Fibroblast of peridontal ligament (primary cell): ENCODE measurements around the gene LMO4.

Experiments
- DNase-seq: peaks from one replicate; pipeline ENCODE4 v3.0.0-alpha.2; 2010; ENCODE audit errors: extremely low read depth

LMO4 gene

GRCh38 chr1:87358219-87358618 lies 29.5 kb downstream of the LMO4 start:
- no peak for DNase-seq

DNA sequence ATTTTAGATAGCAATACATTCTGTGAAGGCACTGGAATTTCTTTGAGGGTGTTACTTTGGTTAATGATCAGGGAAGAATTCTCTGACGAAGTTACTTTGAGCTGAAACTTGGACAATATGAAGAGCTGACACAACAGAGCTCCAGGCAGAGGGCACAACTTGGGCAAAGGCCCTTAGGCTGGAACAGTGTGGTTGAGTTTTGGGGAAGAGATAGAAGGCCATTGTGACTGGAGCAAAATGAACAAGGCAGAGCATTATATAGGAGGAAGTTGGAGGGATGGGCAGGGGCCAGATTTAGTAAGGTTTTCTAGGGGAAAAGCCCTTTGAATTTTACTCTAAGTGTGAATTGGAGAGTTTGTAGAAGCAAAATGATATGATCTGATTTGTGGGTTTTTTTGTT lies 30.9 kb downstream of the LMO4 start:
- DNase-seq = no peak

- no peak for DNase-seq
These were observed 33.6 kb downstream of the LMO4 start for GRCh38 chr1:87362063-87362833.

DNA sequence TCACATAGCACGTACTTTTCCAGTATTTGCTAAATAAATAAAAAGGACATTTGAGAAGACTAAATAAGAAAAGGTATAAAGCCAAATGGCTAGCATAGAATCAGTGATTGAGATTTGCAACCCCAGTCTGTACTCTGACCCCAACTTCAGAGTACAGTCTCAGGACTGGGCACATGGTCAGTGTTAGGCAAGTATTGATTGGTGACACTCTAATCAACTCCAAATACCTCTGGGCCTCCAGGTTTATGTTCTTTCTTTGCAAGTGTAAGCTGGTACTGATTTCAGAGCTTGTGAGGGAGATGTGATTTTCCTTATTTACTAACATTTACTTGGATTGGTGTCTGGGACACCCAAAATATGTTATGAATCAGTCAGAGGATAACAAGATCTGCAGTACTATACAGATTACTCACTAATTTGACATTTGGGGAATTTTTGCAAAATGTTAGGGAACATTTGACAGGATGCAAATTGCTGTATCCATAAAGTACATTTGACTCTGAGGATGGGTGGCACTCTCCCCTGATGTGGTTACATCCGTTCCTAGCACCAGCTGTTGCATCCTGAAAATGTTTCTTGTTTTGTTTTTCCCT lies 34.2 kb downstream of the LMO4 start:
- peak; percentile 26 for DNase-seq

DNA sequence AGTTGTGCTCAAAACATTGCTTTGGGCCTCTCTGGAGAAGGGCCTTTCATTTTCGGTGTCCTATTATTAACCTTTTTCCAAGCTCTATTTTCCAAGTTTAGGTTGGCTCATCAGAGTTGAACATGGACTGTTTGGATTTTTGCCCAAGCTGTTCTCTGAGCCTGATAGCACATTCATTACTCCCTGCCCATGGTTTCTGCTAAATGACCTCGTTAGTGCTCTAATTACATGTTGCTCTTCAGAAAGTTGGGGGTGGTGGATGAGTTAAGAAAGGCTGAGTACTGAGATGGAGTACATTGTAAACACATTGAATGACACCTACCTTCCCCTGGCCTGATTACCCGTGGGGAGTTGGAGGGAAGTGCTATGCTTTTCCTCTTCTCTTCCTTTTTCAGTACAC lies 38.9 kb downstream of the LMO4 start:
- DNase-seq = no peak

DNA sequence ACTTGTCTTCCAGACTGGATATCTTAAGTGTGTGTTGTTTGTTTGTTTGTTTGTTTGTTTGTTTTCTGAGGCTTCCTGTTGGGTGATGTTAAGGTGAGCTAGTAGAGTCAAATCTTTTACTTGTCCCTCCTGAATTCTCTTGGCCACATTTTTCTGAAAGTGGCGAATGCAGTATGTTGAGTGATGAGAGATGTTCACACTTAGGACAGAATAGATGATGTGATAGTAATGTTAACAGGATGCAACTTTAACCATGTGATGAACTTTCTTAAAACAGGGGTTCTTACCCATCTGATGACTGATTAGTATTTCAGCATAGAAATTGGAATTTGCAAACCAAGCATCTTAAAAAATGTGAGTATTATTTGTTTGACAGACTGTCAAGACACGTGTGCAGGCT lies 40.2 kb downstream of the LMO4 start:
- DNase-seq = no peak

- DNase-seq = no peak
These were observed 41.2 kb downstream of the LMO4 start for GRCh38 chr1:87369736-87370478.

DNA sequence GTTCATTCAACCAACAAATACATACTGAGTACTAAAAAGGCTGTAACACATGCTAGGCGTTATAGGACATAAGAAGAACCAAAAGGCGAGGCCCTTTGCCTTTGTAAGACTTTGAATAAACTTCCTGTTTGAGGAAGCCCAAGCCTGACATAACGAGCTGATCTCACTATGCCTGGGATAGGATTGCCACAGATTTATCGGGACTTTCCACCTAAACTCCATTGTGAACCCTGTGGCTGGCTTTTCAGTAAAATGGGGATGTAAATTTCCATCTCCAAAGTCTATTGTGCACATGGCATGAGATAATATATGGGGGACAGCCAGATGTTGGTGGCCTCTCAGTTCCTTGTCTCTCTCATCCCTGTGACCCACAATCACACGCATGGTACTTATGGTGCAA lies 41.9 kb downstream of the LMO4 start:
- DNase-seq = no peak

- no peak for DNase-seq
These were observed 50.6 kb downstream of the LMO4 start for GRCh38 chr1:87379306-87379705.

DNA sequence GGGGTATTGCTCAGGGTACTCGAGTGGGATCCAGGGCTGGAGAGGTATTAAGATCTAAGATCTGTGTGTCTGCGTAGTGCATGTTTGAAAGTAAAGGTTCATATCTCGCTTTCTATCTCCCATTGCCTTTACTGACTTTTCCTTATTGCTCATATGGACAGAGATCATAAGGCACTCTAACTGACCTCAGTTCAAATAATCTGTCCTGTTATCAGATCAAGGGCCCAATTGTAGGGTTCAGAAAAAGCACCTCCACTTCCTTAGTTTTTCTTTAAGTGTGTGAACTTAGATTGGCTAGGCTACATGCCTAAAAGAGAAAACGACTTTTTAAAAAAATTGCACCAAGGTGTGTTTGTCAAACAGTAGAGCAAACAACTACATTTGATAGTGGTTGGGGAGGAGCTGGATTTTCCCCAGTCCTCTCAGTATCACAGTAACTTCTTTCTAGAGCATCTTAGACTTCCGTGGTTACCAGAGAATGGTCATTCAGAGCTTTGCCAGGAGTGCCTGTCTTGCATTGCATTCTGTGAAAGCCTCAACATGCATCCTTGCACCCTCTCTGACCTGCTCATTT lies 57.6 kb downstream of the LMO4 start:
- no peak for DNase-seq

- no peak for DNase-seq
These were observed 59.7 kb downstream of the LMO4 start for GRCh38 chr1:87388411-87388810.

GRCh38 chr1:87389011-87389410 lies 60.3 kb downstream of the LMO4 start:
- no peak for DNase-seq

DNA sequence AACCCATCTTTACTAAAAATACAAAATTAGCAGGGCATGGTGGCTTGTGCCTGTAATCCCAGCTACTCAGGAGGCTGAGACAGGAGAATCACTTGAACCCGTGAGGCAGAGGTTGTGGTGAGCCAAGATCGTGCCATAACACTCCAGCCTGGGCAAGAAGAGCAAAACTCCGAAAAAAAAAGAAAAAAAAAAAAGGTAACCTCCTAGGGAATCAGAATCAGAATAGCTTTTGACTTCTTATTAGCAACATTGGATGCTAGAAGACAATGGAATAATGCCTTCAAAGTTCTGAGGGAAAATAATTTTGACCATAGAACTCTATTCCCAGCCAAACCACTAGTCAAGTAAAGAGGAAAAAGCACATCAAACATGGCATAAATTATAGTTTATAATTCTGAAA lies 60.9 kb downstream of the LMO4 start:
- DNase-seq = no peak

- peak; percentile 42 for DNase-seq
These were observed 63.8 kb downstream of the LMO4 start for GRCh38 chr1:87392248-87393192.

GRCh38 chr1:87393445-87394085 lies 64.9 kb downstream of the LMO4 start:
- no peak for DNase-seq

GRCh38 chr1:87394513-87394912 lies 65.8 kb downstream of the LMO4 start:
- no peak for DNase-seq

DNA sequence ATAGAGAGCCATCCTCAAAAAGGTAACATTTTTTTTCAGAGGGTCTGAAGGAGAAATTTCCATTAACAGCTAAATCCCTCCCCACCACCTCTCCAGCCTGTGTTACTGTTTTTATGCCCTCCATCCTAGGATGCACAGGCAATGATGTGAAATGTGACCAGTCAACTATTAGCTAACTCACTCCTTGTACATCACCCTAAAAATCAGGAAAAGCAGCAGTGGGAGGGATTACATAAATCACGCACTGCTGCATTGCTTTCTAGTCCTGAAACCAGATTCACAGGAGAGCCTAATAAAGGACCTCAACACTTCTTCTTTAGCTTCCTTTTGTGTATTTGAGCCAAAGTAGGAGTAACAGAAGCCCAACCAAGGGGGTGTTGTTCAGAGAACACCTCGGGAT lies 66.3 kb downstream of the LMO4 start:
- no peak for DNase-seq
